HG02852 (cell line): ENCODE data around the gene BIN1.

Experiments used
- ATAC-seq: cut with Tn5 transposase; IDR thresholded peaks from one replicate; pipeline ENCODE4 v1.9.1; 2021; ENCODE audit warnings: mild to moderate bottlenecking, moderate library complexity; ENCODE audit not compliant: unreplicated experiment

Gene BIN1, protein sequence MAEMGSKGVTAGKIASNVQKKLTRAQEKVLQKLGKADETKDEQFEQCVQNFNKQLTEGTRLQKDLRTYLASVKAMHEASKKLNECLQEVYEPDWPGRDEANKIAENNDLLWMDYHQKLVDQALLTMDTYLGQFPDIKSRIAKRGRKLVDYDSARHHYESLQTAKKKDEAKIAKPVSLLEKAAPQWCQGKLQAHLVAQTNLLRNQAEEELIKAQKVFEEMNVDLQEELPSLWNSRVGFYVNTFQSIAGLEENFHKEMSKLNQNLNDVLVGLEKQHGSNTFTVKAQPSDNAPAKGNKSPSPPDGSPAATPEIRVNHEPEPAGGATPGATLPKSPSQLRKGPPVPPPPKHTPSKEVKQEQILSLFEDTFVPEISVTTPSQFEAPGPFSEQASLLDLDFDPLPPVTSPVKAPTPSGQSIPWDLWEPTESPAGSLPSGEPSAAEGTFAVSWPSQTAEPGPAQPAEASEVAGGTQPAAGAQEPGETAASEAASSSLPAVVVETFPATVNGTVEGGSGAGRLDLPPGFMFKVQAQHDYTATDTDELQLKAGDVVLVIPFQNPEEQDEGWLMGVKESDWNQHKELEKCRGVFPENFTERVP

DNA sequence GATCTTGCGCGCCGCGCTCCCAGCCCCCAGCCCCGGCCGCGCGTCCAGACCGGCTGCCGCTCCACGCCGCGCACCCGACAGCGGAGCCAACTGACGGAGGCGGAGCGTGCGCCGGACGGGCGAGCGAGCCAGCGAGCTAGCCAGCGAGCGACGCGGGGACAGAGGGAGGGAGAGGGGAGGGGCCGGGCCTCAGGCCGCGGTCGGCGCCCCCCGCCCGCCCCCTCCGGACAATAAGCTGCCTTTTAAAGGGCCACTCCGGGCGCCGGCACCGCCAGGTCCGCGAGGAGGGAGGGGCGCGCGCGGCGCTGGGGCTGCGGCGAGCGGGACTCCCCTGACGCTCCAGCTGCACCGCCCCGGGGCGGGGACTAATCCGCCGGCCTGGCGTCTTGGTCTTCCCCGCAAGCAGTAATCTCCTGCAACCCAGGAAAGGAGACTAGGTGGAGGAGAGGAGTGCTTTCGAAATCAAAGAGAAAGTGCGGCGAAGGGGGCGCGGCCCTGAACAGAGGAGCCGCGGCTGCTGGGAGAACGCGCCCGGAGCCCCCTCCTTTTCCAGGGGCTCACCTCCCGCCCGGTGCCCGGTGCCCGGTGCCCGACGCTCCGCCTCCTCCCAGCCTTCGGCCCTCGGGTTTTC, at the start of gene BIN1:
Gene BIN1, minus strand, starts transcription at position 164 of the 631 bp plus-strand sequence. CDS start 211 bp downstream, outside the sequence.
- peak; percentile 91 for ATAC-seq

DNA sequence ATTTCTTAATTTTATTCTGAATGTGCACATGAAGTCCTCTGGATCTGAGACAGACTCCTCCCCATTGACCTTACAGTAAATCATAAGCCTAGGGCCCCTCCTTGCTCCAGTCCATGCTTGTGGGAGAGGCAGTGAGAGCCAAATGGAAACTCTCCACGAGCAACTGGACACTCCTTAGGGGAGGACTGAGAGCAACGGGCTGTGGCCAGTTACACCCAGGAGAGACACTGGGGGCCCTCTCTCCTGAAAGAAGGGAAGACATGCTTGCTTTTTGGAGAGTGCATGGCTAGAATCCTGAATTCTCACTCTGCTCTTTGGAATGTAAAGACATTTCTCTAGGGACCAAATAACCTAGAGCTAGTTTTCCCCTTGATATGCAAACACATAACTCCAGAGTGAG, 49.0 kb upstream of the BIN1 start:
- ATAC-seq, result no peak

DNA sequence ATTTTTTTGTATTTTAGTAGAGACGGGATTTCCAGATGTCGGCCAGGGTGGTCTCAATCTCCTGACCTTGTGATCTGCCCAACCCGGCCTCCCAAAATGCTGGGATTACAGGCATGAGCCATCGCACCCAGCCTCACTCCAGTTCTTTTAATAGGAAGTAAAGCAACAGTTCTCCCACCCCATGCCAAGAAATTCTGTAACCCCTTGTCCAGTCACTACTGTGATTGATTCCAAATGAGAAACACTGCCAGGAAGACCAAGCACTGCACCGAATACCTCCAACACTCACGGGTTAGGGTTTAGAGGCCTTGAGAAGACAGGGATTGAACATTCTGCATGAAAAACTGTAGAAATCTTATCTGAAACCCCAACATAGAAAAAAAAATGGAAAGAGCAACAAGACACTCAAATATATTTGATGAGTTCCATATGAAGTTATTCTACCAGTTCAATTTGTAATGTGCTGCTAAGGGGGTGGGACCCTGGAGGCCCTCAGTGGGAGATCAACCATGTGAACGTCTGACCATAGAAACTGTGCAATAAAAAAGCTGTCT, 48.2 kb upstream of the BIN1 start:
- no peak for ATAC-seq

DNA sequence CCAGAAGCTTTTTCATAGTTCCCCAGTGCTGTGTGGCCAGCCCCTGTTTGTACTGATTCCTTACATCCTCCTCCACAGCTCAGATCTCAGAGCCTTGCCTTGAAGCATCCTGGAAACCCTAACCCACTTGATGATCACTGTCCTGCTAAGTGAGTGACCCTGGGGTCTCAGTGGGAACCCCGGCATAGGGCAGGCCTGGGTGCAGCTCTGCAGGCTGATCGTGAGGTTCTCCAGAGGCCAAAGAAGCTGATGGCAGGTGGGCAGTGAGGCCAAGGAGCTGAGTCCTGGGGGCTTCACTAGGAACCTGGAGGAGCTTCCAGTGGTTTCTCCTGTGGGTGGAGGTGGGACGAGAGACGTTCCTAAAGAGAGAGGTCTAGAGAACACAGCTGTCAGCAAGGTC, 47.4 kb upstream of the BIN1 start:
- ATAC-seq, result no peak

DNA sequence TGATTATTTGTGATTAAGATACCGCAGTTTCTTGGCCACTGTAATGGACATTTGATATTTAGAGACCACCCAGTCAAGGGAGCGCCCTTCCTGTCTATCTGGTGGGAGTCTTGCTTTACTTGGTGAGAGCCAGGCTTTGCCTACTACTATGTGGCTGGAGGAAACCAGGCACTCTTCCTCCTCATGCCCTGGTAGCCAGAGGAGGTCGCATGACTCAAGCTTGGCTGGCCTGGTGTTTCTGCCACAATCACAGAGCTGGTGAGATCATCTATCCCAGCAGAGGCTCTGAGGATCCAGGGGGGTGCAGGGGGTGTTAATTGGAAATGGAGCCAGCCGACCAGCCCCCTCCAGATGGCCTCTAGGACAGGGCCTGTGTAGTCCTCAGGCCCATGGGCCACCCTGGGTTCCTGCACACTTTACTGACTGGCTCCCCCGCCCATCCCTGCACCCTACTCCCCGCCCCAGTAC, 46.8 kb upstream of the BIN1 start:
- no peak for ATAC-seq

DNA sequence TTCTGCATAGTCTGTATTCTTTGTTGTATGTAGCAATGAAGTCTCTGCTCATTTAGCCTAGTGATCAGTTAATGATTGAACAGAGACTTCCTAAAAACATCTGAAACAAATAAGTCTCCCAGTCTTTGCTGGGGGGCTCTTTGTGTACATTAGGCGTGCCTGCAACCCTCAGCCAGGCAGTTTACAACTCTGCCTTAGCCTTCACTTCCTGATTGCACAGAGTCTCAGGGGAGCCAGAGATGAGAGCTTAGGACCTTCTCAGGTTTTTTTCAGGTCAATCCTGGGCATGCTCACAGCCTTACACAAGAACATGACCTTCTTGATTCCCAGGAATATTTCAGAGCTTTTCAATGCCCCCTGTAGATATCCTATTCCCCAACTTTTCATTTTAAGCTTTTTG, 44.0 kb upstream of the BIN1 start:
- ATAC-seq, result no peak

DNA sequence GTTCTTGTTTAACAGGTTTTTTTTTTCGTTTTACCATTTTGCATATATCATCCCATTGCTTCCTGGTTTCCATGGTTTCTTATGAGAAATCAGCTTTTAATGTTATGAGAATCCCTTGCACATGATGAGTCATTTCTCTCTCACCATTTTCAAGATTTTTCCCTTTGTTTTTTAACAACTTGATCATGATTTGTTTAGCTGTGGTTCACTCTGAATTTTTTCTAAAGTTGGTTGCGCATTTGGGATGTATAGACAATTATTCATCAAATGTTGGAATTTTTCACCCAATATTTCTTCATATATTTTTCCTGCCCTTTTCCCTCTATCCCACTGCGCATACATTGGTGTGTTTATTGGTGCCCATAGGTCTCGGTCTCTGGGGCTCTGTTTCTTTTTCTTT, 42.4 kb upstream of the BIN1 start:
- ATAC-seq, result no peak

DNA sequence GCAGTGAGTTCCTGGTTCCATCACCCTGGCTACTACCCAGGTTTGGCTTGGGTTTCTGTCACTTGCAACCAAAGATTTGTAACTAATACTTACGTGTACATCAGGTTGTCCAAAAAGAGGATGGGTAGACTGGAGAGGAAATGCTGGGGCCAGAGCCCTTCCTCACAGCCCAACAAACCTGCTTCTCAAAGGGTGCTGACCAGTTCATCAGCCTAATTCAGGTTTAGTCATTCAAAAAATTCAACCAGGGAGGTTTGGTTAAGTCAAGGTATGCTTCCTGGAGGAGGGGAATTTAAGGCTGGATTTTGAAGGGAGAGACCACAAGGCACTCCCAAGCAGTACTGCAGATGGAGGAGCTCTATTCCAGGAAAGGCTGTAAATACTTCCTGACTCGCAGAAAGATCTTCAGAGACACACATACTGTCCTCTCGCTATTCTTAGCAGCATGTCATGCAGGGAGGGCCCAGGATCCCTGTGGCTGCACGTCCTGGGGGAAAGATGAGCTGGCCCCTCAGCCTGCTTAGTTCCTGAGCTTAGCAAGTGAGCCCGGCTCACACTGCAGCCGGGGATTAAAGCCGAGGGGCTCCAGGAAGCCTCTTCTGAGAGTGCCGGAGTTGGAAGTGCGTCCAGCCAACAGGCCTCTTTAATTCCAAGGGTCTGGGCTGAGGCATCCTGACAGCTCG, 40.0 kb upstream of the BIN1 start:
- no peak for ATAC-seq

DNA sequence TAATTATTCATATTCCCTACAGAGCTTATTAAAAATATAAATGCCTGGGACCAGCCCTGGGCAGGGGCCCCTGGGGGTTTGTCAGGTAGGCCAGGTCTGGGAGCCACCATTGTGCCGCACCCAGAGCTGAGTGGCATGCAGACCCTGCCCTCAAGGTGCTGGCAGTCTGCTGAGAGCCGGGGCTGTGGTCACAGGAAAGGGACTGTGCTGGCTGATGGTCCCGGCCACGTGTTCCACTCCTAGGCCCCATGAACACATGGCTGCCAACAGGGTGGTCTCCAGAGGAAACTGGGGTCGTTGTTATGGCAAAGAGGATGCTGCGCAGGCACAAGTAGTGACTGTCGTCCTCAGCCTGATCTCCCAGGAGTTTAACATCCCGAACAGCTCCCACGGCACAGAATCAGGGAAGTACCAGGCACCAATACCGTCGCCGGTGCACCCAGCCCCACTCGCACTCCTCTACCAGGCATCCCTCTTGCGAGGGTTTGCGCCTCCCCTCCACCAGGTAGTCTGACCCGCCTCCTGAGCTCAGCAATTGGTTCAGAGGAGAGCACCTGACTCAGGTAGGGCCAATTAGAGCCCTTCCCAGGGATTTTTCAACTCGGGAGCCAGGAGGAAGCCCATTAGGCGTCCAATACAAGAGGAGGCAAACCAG, 39.2 kb upstream of the BIN1 start:
- no peak for ATAC-seq

DNA sequence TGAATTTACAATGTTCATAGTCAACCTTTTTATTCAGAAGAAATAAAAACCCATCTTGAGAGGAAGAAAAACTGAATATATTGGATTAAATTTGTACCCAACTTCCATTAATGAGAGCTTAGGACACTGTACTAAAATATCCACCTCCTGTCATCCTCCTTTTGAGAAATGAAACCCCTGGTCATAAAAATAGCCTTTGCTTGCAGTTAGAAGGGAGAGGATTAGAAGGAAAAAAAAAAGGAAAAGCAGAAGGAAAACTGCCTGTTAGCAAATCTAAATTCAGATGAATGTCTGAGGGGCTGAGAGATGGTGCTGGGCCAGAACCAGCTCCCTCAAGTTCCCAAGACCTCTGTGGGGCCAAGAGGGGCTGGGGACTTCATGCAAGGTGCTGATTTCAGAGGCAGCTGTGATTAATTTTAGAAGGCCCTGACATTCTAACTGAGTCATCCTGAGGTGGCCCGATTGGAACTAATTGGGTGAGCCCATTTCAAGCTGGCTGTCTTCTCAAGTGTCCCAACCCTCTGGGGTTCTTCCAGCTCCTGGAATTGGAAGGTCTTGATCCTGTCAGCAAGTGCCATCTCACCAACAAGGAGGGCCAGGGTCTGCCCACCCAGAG, 38.4 kb upstream of the BIN1 start:
- ATAC-seq, result no peak

DNA sequence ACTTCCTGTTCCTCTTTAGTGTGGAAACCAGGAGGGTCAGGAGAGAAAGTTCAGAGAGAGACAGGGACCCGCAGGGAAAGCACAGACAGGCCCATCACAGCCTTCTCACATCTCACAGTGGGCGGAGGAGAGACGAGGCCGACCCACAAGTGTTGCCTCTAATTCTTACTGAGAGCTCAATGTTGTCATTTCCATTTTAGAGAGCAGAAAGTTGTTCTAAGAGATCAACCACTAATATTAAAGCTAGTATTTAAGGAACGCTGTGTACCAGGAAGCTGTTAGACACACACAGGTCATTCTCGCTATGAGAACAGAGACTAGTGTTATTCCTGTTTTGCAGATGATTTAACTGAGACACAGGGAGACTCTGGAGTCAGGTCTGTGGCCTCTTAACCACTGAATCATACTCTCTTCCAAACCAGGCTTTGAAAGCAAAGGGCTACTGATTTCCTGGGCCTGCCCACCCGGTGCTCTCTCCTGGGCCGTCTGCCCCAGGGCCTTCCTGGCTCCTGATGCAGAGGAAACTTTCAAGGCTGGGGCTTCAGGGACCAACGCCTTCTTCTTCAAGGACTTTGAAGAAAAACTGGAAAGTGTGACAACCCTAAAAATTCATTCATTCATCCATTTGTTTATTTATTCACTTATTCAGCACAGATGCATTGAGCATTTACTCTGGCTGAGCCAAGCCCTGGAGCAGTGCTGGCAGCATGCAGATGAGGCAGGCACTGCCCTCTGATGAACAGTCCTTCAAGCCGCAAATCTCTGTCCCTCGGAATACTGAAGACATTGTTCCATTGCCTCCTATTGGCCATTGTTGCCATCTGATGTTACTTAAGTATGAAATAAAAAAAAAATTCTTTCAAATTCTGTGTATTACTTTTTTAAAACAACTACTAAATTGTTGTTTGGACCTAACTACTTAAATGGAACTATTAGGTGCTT, 37.2 kb upstream of the BIN1 start:
- ATAC-seq, result no peak

DNA sequence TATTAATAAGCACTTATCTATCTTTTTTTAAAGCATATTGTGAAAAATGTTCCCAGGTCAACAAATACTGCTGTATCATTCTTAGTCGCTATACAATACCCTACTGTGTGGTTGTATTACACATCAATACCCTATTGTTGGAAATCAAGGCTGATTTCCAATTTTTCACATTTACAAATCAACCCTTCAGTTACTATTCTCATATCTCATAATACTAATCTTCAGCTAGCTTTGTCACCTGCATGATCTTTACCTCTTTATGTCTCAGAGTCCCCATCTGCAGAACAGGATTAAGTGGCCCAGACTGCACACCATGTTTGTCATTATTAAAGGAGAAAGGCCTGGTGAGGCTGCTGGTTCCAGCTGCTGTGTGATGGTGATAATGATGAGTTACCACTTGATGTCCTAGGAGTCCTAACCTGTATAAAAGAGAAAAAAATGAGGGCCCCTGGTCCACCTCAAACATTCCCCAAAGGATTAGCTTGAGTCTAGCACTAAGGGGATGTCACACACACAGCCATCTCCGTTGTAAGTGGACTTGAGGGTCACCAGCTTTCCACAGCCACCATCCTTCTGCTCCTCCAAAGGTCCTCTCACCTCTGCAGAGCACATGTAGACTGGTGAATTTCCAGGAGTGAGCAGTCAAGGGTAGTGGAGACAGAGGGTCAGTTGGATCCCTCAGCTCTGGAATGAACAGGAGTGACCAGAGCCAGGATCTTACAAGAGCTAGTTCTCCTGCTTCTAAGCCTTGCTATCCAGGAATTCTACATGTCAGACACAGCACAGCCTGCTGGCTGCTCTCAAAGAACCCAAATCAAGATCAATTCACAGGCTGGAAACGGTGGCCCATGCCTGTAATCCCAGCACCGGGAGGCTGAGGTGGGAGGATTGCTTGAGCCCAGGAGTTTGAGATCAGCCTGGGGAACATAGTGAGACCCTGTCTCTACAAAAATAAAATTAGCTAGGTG, 36.0 kb upstream of the BIN1 start:
- ATAC-seq, result no peak

DNA sequence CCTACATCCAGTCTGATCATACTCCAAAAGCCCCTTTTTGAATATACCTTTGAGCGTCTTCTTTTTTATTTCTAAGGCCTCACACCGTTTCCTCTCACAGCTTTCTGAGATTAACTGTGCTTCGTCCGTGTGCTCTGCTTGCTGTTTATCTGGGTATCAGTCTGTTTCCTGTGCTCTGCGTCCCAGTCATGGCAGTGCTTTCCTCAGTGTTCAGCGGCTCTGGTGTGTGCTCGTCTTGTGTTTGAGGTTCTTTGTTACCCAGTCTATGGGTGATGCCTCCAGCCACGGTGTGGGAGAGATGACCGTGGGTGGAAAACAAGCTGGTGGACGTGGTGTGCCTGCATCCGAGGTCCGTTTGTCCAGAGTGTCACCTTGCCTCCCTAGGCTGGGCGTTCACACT, 33.6 kb upstream of the BIN1 start:
- no peak for ATAC-seq

DNA sequence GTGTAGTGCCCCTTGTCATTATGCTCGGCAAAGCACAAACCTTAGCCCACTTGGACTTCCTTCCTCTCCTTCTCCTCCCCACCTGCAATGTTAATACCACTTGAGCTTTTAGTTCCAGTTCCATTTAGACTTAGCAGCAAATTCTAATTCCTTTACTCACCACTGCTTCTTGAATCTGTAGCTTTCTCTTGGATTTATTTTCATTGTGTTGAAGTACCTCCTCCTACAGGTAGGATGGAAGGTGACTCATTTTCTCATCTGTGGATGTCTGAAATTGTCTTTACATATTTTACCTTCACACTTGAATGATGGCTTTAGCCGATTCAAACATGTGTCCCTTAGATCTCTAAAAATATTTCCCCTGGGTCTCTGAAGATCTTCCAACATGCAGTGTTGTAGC, 32.8 kb upstream of the BIN1 start:
- no peak for ATAC-seq

DNA sequence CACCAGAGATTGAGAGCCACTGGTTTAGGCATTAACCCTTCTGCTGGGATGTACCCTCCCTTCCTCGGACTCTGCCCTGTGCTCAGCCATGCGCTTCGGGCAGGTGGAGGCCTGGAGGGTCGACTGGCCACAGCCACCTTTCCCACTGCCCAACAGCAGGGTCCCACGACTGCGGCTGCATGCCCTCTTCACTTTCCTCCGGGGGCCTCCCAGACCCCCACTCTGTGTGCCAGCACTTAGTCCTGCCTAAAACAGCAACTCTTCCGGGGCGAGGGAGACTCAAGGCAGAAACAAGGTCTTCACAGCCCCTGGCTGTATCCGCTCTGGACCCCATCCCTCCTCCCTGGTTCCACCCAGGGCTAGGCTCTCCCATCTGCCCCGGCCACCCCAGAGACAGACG, 31.3 kb upstream of the BIN1 start:
- ATAC-seq, result no peak

DNA sequence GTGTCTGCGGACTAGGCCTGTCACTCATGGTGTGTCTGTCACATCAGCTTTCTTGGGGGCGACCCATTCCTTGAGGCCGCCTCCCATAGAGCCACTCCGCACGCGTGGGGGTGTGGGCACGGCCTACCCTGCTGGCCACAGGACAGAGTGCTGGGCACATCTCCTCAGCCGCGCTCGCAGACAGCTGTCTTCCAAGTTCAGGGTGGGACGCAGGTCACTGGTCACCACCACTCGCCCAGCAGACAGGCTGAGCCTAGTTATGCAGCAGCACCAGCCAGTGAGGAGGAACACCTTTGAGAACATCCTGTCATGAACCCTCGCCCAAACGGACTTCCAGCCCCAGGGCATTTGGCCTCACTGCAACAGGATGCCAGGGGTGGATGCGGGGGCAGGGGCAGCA, 30.8 kb upstream of the BIN1 start:
- ATAC-seq, result no peak

DNA sequence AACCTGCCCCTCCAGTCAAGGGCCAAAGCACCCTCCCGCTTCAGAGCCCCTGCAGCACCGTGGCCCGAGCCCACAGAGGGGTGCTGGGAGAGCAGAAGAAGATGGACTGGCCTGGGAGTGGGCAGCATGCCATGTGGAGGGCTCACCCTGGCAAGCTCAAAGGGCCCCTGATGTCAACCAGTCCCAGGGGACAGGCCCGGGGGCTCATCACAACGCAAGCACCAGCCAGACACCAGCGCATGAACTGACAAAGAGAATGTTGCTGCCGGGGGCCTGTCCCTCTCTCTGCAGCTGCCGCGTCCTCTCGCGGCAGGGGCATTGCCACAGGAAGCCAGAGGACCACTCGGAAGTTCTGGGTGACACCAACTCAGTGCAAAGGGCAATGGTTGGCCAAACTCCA, 30.3 kb upstream of the BIN1 start:
- no peak for ATAC-seq
